Brain microvascular endothelial cell (primary cell): ENCODE measurements around the gene HELZ.

ENCODE experiments used
- DNase-seq: peaks from one replicate; pipeline ENCODE4 v3.0.0-alpha.2; 2020
- H3K27ac ChIP-seq: fragments of 250-450 bp; sonication (Bioruptor Pico); 2 replicates; pipeline ENCODE4 v1.5.1; 2020; ENCODE audit warnings: mild to moderate bottlenecking, moderate library complexity
- H3K27me3 ChIP-seq: fragments of 250-450 bp; sonication (Bioruptor Pico); replicated peaks from 2 replicates; pipeline ENCODE4 v1.5.1; 2020; ENCODE audit warnings: mild to moderate bottlenecking
- H3K36me3 ChIP-seq: fragments of 250-450 bp; sonication (Bioruptor Pico); replicated peaks from 2 replicates; pipeline ENCODE4 v1.5.1; 2020; ENCODE audit warnings: mild to moderate bottlenecking
- H3K4me3 ChIP-seq: 2 replicates; pipeline ENCODE4 v1.5.1; 2011; ENCODE audit warnings: low read depth, mild to moderate bottlenecking, control low read depth, low read length, moderate library complexity
- CTCF ChIP-seq: IDR thresholded peaks from 2 replicates; pipeline ENCODE4 v1.5.1; 2011; ENCODE audit warnings: low read depth, mild to moderate bottlenecking, moderate library complexity, low read length, control low read depth, inconsistent platforms; ENCODE audit errors: missing control alignments
- in situ Hi-C: cut with HindIII; loops from 2 replicates; pipeline ENCODE4 v1.10.0; 2017; ENCODE audit warnings: low sequenced_read_pairs, low pct_ligation_motif_present

HELZ gene

GRCh38 chr17:67246653-67247415 is 1.8 kb upstream of the HELZ start:
- peak; percentile 36 for DNase-seq
- peak overlapping the region; percentile 80 for H3K4me3 ChIP-seq
- in situ Hi-C loops: no loop called here
- TF ChIP-seq CTCF: no peak
- H3K36me3 ChIP-seq: no peaks in the 10 kb centered on the region
- no peak overlapping the region for H3K27ac ChIP-seq
- H3K27me3 ChIP-seq: no peaks in the 10 kb centered on the region

- Histone ChIP-seq H3K4me3 (peak overlapping the region; percentile 80), H3K27me3 (no peaks in the 10 kb centered on the region), H3K27ac (no peak overlapping the region), H3K36me3 (no peaks in the 10 kb centered on the region)
- DNase-seq: no peak
- in situ Hi-C loops: no loop called here
- TF ChIP-seq CTCF: no peak
Observed at GRCh38 chr17:67246403-67246652, 1.3 kb upstream of the HELZ start.

GRCh38 chr17:67245694-67246402 is 852 bp upstream of the HELZ start:
- TF ChIP-seq CTCF: no peak
- no peak for DNase-seq
- no peaks in the 10 kb centered on the region for H3K36me3 ChIP-seq
- H3K27ac ChIP-seq: no peak overlapping the region
- in situ Hi-C loops: no loop called here
- no peaks in the 10 kb centered on the region for H3K27me3 ChIP-seq
- peak overlapping the region; percentile 80 for H3K4me3 ChIP-seq

GRCh38 chr17:67244431-67245072 is 444 bp downstream of the HELZ start:
- H3K27ac ChIP-seq: peak overlapping the region; percentile 72
- no peak for DNase-seq
- no peaks in the 10 kb centered on the region for H3K27me3 ChIP-seq
- H3K4me3 ChIP-seq: peak overlapping the region; percentile 80
- in situ Hi-C loops: no loop called here
- no peak for TF ChIP-seq CTCF
- no peaks in the 10 kb centered on the region for H3K36me3 ChIP-seq

- in situ Hi-C loops: no loop called here
- Histone ChIP-seq H3K4me3 (peak overlapping the region; percentile 18), H3K36me3 (peaks cover 8% of the 10 kb centered on the region), H3K27me3 (no peaks in the 10 kb centered on the region), H3K27ac (no peak overlapping the region)
- no peak for DNase-seq
- TF ChIP-seq CTCF: no peak
Observed at GRCh38 chr17:67243284-67243683, 1.7 kb downstream of the HELZ start.
